Calu3 (cell line): ENCODE measurements around the gene HOXB5. TPM values are rescaled to one million over a fixed set of nuclear protein-coding genes. Genes with fewer than 3 reads are reported as not detected.

Source experiments
- BruUV-seq: library from RNA; stranded (reverse); fragments of 400-500 nt; replicated peaks from 2 replicates; lab custom pipeline; 2021; lab: Mats Ljungman, UMichigan
- CTCF ChIA-PET: fragments of 300-600 bp; sonication (Branson Sonifier 250); formaldehyde crosslinking; loops from one replicate; lab custom pipeline; 2022; ENCODE audit warnings: antibody characterized with exemption; lab: Charles Lee
- DNase-seq: peaks from one replicate; pipeline ENCODE4 v3.0.0; 2022
- H3K27ac Mint-ChIP-seq: one replicate; pipeline ENCODE4 v1.8.0; 2022; ENCODE audit warnings: mixed read lengths; ENCODE audit not compliant: unreplicated experiment
- H3K27me3 Mint-ChIP-seq: one replicate; pipeline ENCODE4 v1.8.0; 2022; ENCODE audit warnings: mixed read lengths; ENCODE audit not compliant: unreplicated experiment
- H3K36me3 Mint-ChIP-seq: one replicate; pipeline ENCODE4 v1.8.0; 2022; ENCODE audit warnings: mild to moderate bottlenecking, moderate library complexity, mixed read lengths; ENCODE audit not compliant: insufficient read depth, unreplicated experiment
- H3K4me1 Mint-ChIP-seq: one replicate; pipeline ENCODE4 v1.8.0; 2022; ENCODE audit warnings: mild to moderate bottlenecking, low read depth, mixed read lengths; ENCODE audit not compliant: unreplicated experiment
- H3K4me3 Mint-ChIP-seq: one replicate; pipeline ENCODE4 v1.8.0; 2022; ENCODE audit warnings: mild to moderate bottlenecking, low read depth, moderate library complexity, mixed read lengths; ENCODE audit not compliant: unreplicated experiment
- H3K9me3 Mint-ChIP-seq: one replicate; pipeline ENCODE4 v1.8.0; 2022; ENCODE audit warnings: low read depth, mixed read lengths; ENCODE audit not compliant: unreplicated experiment
- intact Hi-C: fragments of 100-400 bp; cut with micrococcal nuclease; formaldehyde crosslinking; loops from one replicate; pipeline ENCODE4 v1.10.0; 2022; ENCODE audit not compliant: unreplicated experiment
- total RNA-seq: library from RNA; stranded (reverse); gene quantifications from 2 replicates; pipeline ENCODE4 v1.2.3, GENCODE V29; 2022
- TF ChIP-seq, protein P1 (sequence below): fragments of 200-600 bp; IDR thresholded peaks from one replicate; pipeline ENCODE4 v1.8.0; 2022; ENCODE audit warnings: antibody characterized with exemption; ENCODE audit not compliant: unreplicated experiment

Gene HOXB5
- total RNA-seq, 1 experiment from 2014 or later: 48.5 TPM

DNA sequence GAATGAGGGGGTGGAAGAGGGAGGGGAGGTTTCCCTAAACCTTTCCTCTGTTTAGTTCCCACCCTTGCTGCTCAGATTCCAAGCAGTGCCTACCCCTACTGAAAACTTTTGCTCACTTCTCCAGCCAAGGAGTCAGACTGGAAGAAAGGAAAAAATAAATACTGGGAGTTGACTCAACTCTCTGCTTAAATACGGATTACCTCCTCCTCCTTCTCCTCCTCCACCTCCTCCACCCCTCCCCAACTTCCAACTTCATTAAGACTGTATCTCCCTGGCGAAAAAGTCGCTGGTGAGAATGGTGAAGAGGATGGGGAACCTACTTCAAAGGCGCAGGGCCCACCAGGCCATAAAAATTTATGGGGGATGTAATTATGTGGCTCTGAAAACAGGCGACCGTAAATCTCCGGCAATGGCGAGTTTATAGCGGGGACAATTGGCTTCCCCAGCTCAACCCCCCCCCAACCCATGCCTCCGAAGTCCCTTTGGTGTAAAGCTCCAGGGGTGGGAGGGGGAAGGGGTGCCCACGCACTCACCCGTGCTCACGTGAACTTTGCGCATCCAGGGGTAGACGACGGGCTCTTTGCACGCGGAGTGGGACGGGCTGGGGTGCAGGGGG lies 16.1 kb downstream of the HOXB5 start:
- intact Hi-C loops: loop anchor here (5.0 kb wide), 2 partner anchors 35 to 285 kb away; no protein-coding TSS in a partner anchor
- H3K27me3 Mint-ChIP-seq: peaks cover 20% of the 10 kb centered on the region
- H3K36me3 Mint-ChIP-seq: peaks cover 100% of the 10 kb centered on the region
- H3K4me3 Mint-ChIP-seq: no peak overlapping the region
- peak overlapping the region; percentile 69 for H3K27ac Mint-ChIP-seq
- no peaks in the 10 kb centered on the region for H3K9me3 Mint-ChIP-seq
- TF ChIP-seq, protein P1, sequence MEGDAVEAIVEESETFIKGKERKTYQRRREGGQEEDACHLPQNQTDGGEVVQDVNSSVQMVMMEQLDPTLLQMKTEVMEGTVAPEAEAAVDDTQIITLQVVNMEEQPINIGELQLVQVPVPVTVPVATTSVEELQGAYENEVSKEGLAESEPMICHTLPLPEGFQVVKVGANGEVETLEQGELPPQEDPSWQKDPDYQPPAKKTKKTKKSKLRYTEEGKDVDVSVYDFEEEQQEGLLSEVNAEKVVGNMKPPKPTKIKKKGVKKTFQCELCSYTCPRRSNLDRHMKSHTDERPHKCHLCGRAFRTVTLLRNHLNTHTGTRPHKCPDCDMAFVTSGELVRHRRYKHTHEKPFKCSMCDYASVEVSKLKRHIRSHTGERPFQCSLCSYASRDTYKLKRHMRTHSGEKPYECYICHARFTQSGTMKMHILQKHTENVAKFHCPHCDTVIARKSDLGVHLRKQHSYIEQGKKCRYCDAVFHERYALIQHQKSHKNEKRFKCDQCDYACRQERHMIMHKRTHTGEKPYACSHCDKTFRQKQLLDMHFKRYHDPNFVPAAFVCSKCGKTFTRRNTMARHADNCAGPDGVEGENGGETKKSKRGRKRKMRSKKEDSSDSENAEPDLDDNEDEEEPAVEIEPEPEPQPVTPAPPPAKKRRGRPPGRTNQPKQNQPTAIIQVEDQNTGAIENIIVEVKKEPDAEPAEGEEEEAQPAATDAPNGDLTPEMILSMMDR: no peak
- DNase-seq: no peak
- peaks cover 49% of the 10 kb centered on the region for H3K4me1 Mint-ChIP-seq
- BruUV-seq: no TSS peak
- CTCF ChIA-PET: no interaction called here

DNA sequence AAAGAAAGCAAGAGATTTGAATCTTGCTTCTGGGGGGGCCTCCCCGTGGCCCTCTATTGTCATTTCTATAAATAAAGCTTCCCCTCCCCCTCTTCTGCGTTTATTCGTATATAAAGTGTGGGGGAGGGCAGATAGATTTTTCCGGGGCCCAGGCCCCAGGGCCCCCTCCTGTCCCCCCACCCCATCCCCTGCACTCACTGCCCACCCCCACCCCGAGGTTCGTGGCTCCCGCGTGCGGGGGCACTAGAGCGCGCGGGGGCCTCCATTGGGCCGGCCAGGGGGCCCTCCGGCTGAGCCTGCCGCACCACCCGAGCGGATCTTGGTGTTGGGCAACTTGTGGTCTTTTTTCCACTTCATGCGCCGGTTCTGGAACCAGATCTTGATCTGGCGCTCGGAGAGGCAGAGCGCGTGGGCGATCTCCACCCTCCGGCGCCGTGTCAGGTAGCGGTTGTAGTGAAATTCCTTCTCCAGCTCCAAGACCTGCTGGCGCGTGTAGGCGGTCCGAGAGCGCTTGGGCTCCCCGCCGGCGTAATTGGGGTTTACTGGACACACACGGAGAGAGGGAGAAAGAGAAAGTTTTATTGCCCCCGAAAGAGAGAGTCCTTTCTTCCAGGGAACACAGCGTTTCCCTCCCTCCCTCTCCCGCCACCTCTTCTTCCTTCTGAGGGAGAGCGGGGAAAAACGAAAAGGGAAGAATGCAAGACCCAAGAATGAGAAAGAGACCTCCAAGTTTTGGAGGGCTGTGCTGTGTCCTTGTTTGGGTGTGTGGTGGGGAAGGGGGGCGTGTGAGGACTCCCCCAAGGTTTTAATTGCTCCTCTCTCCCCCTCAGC lies 16.9 kb downstream of the HOXB5 start:
- no peak overlapping the region for H3K4me3 Mint-ChIP-seq
- no TSS peak for BruUV-seq

DNA sequence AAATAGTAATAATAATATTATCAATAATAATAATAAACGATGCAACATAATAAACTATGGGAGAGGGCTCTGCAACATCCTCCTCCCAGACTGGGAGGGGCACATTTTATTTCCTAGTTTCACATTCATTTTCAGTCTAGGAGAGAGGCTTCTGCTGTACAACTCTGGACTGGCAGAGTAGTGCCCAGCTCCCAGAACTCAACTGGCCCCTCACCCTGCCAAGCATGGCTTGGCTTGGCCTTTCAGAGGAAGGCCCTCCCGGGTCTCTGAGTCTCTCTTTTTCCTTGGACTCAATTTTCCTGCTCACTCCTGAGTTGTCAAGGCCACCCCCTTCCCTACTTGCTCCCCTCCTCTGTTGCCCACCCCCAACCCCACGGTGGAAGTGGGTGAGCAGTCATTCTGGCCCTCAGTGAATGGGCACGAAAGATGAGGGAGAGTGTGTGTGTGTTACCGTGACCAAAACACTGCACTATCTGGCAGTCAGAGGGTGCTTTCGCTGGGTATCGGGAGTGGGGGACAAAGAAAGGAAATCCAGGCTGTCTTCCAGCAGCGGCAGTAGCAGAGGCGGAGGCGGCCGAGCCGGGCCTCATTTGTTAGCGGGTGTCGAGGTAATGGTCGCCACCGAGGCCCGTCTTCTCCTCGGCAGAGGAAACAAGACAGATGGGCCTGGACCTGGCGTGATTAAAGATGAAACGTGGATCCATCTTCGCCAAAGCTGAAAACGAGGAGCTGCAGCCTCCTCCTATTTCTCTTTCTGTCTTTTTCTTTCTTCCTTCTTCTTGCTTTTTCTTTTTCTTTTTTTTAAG lies 17.7 kb downstream of the HOXB5 start:
- BruUV-seq: no TSS peak
- no peak overlapping the region for H3K4me3 Mint-ChIP-seq
- intact Hi-C loops: loop anchor here (5.0 kb wide), 2 partner anchors 34 to 284 kb away; no protein-coding TSS in a partner anchor
- CTCF ChIA-PET: no interaction called here
- peaks cover 100% of the 10 kb centered on the region for H3K36me3 Mint-ChIP-seq
- H3K27me3 Mint-ChIP-seq: peaks cover 20% of the 10 kb centered on the region
- DNase-seq: no peak
- no peaks in the 10 kb centered on the region for H3K9me3 Mint-ChIP-seq
- peak overlapping the region; percentile 66 for H3K27ac Mint-ChIP-seq
- peaks cover 59% of the 10 kb centered on the region for H3K4me1 Mint-ChIP-seq
- TF ChIP-seq, protein P1: no peak

More for the DNA sequence above, 16.9 kb downstream of the HOXB5 start:
- H3K27ac Mint-ChIP-seq: peak overlapping the region; percentile 69
- CTCF ChIA-PET: interaction anchor here (0.6 kb wide), 1 partner anchor 260 kb away, joined by 5 read pairs; no protein-coding TSS in a partner anchor
- H3K36me3 Mint-ChIP-seq: peaks cover 100% of the 10 kb centered on the region
- H3K27me3 Mint-ChIP-seq: peaks cover 20% of the 10 kb centered on the region
- intact Hi-C loops: loop anchor here (5.0 kb wide), 2 partner anchors 34 to 284 kb away; no protein-coding TSS in a partner anchor
- H3K4me1 Mint-ChIP-seq: peaks cover 54% of the 10 kb centered on the region
- no peak for DNase-seq
- TF ChIP-seq, protein P1: no peak
- no peaks in the 10 kb centered on the region for H3K9me3 Mint-ChIP-seq

DNA sequence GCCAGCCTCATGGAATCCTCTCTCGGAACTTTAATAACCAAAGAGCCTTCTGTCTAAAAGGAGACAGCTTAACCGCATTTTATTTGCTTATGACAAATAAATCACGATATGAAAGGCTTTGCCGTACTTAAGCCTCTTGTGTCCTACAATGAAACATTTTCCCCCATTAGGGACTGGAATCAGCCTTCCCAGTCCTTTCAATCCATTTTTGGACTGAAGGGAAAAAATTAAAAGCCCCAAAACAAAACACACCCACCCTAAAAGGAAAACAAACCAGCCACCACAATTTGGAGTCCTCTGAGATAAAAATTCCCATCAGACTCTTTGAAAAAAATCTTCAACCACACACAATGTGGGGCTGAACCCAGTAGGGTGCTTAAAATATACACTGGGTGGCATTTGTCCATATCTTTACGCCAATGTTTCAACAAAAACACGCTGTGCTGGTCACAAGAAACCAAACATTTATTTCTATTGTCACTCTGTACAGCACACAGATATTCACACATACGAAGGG lies 18.5 kb downstream of the HOXB5 start:
- no TSS peak for BruUV-seq
- Mint-ChIP-seq H3K4me1 (peaks cover 56% of the 10 kb centered on the region), H3K27me3 (peaks cover 20% of the 10 kb centered on the region), H3K36me3 (peaks cover 100% of the 10 kb centered on the region), H3K27ac (peak overlapping the region; percentile 66), H3K4me3 (no peak overlapping the region), H3K9me3 (no peaks in the 10 kb centered on the region)
- no peak for DNase-seq
- TF ChIP-seq, protein P1: no peak
- intact Hi-C loops: loop anchor here (5.0 kb wide), 2 partner anchors 33 to 283 kb away; no protein-coding TSS in a partner anchor
- CTCF ChIA-PET: interaction anchor here (1.2 kb wide), 1 partner anchor 223 kb away, joined by 3 read pairs; no protein-coding TSS in a partner anchor
